Endothelial cell of hepatic sinusoid (primary cell): ENCODE measurements around the gene PDE6A.

Experiments used
- in situ Hi-C: cut with HindIII; loops from 2 replicates; pipeline ENCODE4 v1.10.0; 2017; ENCODE audit warnings: low sequenced_read_pairs

Gene PDE6A

GRCh38 chr5:149944666-149945065 lies at the start of gene PDE6A:
Gene PDE6A (minus strand): TSS chr5:149944793. CDS start chr5:149944673, 120 bp downstream.
- in situ Hi-C loops = loop anchor here (5.0 to 10.0 kb wide), 2 partner anchors 60 to 92 kb away; partner anchors contain the start of genes HMGXB3 and TIGD6

- in situ Hi-C loops = no loop called here
These were observed 48.9 kb upstream of the PDE6A start for GRCh38 chr5:149993471-149993870.

DNA sequence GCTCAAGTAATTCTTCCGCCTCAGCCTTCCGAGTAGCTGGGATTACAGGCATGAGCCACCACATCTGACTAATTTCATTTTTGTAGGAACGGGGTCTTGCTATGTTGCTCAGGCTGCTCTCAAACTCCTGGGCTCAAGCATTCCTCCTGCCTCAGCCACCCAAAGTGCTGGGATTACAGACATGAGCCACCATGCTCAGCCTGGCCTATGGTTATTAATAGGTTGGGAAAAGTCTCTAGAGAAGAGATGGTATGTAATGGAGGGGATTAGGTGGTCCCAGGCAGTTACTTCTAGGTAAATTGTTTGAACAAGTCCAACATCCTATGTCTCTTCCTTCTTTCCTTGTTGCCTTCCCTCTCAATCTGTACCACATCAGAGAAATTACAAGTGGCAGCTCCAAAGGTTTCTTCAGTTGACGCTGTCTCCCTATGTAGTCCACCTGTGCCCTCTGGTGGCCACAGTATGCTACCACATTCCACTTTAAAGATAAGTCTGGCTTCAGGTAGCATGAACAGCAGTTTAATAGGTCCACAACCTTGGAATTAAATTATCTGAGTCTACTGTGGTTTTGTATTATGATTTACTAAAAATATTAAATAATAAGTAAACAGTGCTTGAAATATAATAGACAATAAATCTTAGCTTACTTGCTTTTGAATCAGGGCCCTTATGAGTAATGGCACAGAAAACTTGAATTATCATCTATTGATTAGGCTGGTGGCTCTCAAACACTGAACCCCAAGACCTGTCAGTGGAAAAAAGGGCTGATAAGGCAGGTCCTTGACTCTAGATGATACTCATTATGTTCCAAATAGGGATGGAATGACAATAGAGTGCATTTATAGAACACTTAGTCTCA lies 46.2 kb upstream of the PDE6A start:
- in situ Hi-C loops = no loop called here

GRCh38 chr5:149988126-149988525 lies 43.5 kb upstream of the PDE6A start:
- in situ Hi-C loops = loop anchor here (5.0 kb wide), 1 partner anchor 151 kb away; no protein-coding TSS in a partner anchor

DNA sequence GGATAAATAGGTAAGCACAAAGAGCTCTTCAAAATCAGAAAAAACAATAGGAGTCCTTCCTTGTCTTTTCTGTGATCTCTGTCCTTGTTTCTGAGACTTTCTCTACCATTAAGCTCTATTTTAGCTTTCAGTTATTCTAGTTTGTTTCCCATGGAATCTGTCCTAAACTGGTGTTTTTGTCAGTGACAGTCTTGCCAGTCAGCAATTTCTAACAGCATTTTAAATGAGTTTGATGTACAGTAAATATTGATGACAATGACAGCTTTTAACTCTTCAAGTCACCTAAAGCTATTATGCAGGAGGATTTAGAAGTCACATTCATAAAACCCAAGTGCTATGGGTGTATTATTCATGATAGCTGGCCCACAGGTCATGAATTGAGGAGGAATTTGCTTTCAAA lies 37.9 kb upstream of the PDE6A start:
- in situ Hi-C loops = loop anchor here (5.0 kb wide), 1 partner anchor 315 kb away; no protein-coding TSS in a partner anchor

DNA sequence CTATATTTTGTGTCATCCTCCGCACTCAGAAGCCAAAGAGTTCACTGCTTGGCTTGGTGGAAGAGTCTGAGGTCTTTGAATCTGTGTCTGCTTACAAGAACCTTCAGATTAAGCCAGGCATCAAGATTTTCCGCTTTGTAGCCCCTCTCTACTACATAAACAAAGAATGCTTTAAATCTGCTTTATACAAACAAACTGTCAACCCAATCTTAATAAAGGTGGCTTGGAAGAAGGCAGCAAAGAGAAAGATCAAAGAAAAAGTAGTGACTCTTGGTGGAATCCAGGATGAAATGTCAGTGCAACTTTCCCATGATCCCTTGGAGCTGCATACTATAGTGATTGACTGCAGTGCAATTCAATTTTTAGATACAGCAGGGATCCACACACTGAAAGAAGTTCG lies 36.6 kb upstream of the PDE6A start:
- in situ Hi-C loops = loop anchor here (5.0 kb wide), 1 partner anchor 314 kb away; no protein-coding TSS in a partner anchor

DNA sequence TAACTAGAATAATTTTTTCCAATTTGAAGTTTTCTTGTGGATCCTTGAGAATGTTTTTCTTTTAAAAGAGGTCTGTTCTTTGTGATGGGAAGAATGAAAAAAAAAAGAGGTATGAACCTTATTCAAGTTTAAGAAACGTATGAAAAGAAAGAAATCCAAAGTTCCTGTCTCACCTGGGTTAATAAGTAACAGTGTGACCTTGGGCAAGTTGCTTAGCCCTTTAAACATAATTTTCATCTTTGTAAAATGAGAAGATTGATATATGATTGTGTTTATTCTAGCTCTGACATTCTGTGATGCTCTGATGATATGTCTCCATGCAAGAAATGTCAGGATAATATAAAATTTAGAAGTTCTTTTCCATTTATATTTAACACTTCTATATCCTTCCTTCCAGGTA lies 35.3 kb upstream of the PDE6A start:
- in situ Hi-C loops = loop anchor here (5.0 kb wide), 1 partner anchor 313 kb away; no protein-coding TSS in a partner anchor

DNA sequence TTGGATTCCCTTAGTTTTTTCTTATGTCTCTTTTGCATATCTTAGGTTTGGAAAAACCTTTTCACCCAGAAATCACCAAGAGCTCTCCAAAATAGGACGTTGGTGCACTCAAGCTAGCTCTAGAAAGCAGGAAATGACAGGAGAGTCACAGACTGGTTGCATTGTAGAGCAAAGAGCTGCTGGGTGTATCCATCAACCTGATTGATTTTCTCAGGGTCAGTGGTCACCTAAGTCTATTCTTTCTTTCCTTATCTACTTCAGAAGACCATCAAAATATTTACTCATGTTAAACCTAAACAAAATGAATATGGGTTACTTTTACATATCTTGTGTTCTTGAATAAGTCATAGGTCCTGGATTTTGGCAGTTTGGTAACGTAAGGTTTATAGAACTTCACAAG lies 30.8 kb upstream of the PDE6A start:
- in situ Hi-C loops = no loop called here

- in situ Hi-C loops = no loop called here
These were observed 24.8 kb upstream of the PDE6A start for GRCh38 chr5:149969181-149969930.

GRCh38 chr5:149966946-149967345 lies 22.4 kb upstream of the PDE6A start:
- in situ Hi-C loops = no loop called here

GRCh38 chr5:149963729-149964128 lies 19.1 kb upstream of the PDE6A start:
- in situ Hi-C loops = loop anchor here (5.0 kb wide), 1 partner anchor 71 kb away; no protein-coding TSS in a partner anchor

DNA sequence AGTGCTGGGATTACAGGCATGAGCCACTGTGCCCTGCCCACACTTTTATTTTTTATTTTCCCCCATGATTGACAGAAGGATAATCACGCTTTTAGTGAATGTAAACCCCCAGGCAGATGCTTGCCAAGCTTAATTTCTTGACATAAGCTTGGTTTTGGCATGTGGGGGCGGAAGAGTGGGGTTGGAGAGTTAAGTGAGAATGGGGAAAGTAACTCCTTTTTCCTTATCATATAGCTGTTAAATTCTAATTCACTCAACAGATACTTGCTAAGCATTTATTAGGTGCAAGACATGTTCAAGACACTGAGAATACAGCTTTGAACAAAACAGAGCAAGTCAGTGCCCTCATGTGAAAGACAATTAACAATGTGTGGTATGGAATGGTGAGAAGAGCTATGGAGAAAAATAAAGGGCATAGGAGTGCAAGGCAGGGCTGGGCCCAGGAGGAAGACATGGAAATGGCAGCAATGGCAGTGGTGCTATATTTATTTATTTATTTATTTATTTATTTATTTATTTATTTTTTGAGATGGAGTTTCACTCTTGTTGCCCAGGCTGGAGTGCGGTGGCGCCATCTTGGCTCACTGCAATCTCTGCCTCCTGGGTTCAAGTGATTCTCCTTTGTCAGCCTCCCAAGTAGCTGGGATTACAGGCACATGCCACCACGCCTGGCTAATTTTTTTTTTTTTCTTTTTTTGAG lies 18.2 kb upstream of the PDE6A start:
- in situ Hi-C loops = loop anchor here (5.0 kb wide), 1 partner anchor 70 kb away; no protein-coding TSS in a partner anchor

- in situ Hi-C loops = loop anchor here (5.0 kb wide), 1 partner anchor 70 kb away; no protein-coding TSS in a partner anchor
These were observed 17.4 kb upstream of the PDE6A start for GRCh38 chr5:149961957-149962409.

GRCh38 chr5:149961186-149961685 lies 16.6 kb upstream of the PDE6A start:
- in situ Hi-C loops = loop anchor here (5.0 kb wide), 1 partner anchor 69 kb away; no protein-coding TSS in a partner anchor

DNA sequence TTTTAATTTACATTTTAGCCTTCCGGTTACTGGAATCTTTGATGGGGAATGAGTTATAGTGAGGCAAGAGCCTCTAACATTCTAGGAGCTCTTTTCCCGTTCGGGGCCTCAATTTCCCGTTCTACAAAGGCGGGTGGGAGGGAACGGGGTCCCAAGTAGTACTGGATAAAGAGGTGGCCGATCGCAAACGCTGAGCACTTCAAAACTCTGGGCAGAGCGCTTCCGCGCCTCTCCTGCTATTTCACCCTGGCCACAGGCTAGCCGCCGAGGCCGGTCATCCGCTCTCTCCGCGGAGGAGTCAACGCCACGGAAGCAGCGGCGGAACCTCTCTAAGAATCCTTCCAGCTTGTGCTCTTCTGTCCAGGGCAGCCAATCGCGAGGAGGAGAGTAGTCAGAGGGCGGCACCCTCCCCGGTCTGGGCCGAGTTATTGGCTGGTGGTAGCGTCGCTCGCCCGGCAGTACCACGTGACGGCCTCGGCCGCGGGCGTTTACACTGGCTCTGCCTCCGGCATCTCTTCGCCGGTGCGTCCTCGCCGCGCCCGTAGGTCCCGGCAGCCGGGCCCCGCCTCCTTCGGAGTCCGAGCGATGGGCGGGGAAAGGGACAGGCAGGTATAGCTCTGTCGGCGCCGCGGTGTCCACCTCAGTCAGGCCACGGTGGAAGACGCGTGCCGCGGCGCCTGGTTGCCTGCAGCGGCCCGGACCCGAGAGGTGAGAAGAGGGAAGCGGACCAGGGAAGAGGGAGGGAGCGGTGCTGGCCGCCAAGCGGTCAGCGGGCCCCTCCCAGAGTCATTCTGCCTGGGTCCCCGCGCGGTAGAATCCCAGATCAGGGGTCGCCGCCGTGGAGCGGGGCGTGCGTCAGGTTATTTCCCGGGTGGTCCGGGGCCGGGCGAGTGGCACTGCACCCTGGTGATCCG lies 15.9 kb upstream of the PDE6A start, which contains the start of gene SLC26A2:
Gene SLC26A2, plus strand, starts transcription at position 487 of the 914 bp plus-strand sequence. CDS start 16,895 bp downstream, outside the sequence.
- in situ Hi-C loops = loop anchor here (5.0 kb wide), 1 partner anchor 68 kb away; no protein-coding TSS in a partner anchor

GRCh38 chr5:149959406-149960236 lies 15.0 kb upstream of the PDE6A start:
- in situ Hi-C loops = loop anchor here (5.0 kb wide), 1 partner anchor 67 kb away; no protein-coding TSS in a partner anchor

GRCh38 chr5:149957855-149958254 lies 13.3 kb upstream of the PDE6A start:
- in situ Hi-C loops = no loop called here

DNA sequence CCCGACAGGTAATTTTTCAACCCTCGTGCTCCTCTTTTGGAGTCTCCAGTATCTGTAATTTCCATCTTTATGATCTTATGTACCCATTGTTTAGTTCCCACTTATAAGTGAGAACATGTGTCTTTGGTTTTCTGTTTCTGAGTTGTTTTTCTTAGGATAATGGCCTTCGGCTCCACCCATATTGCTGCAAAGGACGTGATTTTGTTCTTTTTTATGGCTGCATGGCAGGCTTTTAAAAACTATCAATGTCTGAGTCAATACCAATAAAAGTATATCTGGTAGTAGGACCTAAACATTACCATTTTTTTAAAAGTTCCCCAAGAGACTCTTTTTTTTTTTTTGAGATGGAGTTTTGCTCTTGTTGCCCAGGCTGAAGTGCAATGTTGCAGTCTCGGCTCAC lies 12.1 kb upstream of the PDE6A start:
- in situ Hi-C loops = no loop called here
